H9 (cell line): ENCODE results near the gene LSM7. TPM values are rescaled to one million over a fixed set of nuclear protein-coding genes. Genes with fewer than 3 reads are reported as not detected.

Experiments used
- DNase-seq: peaks from one replicate; pipeline ENCODE4 v3.0.0-alpha.2; 2017
- H2AFZ ChIP-seq: one replicate; pipeline ENCODE4 v1.6.1; 2013; ENCODE audit warnings: mild to moderate bottlenecking, low read length, control low read depth, moderate library complexity
- H2AK5ac ChIP-seq: 2 replicates; pipeline ENCODE4 v1.6.1; 2013; ENCODE audit warnings: low read length, control low read depth, mixed read lengths; ENCODE audit not compliant: insufficient read length
- H2BK120ac ChIP-seq: one replicate; pipeline ENCODE4 v1.6.1; 2013; ENCODE audit warnings: low read depth, mild to moderate bottlenecking, low read length, control low read depth, inconsistent platforms; ENCODE audit not compliant: poor library complexity, severe bottlenecking
- H2BK12ac ChIP-seq: 2 replicates; pipeline ENCODE4 v1.6.1; 2013; ENCODE audit warnings: low read length, control low read depth, mixed read lengths, low read depth; ENCODE audit not compliant: insufficient read length
- H2BK15ac ChIP-seq: 2 replicates; pipeline ENCODE4 v1.6.1; 2013; ENCODE audit warnings: low read depth, low read length, control low read depth
- H2BK20ac ChIP-seq: one replicate; pipeline ENCODE4 v1.6.1; 2013; ENCODE audit warnings: low read depth, mild to moderate bottlenecking, low read length, control low read depth, inconsistent platforms; ENCODE audit not compliant: poor library complexity, severe bottlenecking
- H2BK5ac ChIP-seq: 2 replicates; pipeline ENCODE4 v1.6.1; 2013; ENCODE audit warnings: low read length, control low read depth, mixed read lengths; ENCODE audit not compliant: insufficient read length
- H3K14ac ChIP-seq: 2 replicates; pipeline ENCODE4 v1.6.1; 2013; ENCODE audit warnings: low read length, control low read depth; ENCODE audit not compliant: insufficient read depth
- H3K18ac ChIP-seq: 2 replicates; pipeline ENCODE4 v1.6.1; 2013; ENCODE audit warnings: low read depth, mild to moderate bottlenecking, mixed read lengths, low read length, control low read depth; ENCODE audit not compliant: insufficient read length
- H3K23ac ChIP-seq: 2 replicates; pipeline ENCODE4 v1.6.1; 2013; ENCODE audit warnings: low read length, control low read depth, mixed read lengths, low read depth; ENCODE audit not compliant: insufficient read length
- H3K23me2 ChIP-seq: 2 replicates; pipeline ENCODE4 v1.6.1; 2013; ENCODE audit warnings: low read depth, mild to moderate bottlenecking, mixed read lengths, low read length, control low read depth; ENCODE audit not compliant: insufficient read length, poor library complexity, severe bottlenecking
- H3K27ac ChIP-seq: 2 replicates; pipeline ENCODE4 v1.5.1; 2013; ENCODE audit warnings: low read length, control low read depth, mixed read lengths, low read depth; ENCODE audit not compliant: insufficient read length
- H3K27me3 ChIP-seq: 2 replicates; pipeline ENCODE4 v1.6.1; 2013; ENCODE audit warnings: low read length, control low read depth, inconsistent platforms; ENCODE audit not compliant: insufficient read depth
- H3K4ac ChIP-seq: 2 replicates; pipeline ENCODE4 v1.6.1; 2013; ENCODE audit warnings: low read depth, mild to moderate bottlenecking, control low read depth, inconsistent platforms, low read length, moderate library complexity
- H3K4me1 ChIP-seq: 2 replicates; pipeline ENCODE4 v1.6.1; 2013; ENCODE audit warnings: low read length, control low read depth, inconsistent platforms; ENCODE audit not compliant: insufficient read depth
- H3K4me2 ChIP-seq: 2 replicates; pipeline ENCODE4 v1.6.1; 2013; ENCODE audit warnings: low read length, control low read depth, mixed read lengths; ENCODE audit not compliant: insufficient read length, insufficient read depth
- H3K56ac ChIP-seq: 2 replicates; pipeline ENCODE4 v1.6.1; 2013; ENCODE audit warnings: low read depth, mild to moderate bottlenecking, mixed read lengths, low read length, control low read depth; ENCODE audit not compliant: insufficient read length
- H3K79me1 ChIP-seq: 2 replicates; pipeline ENCODE4 v1.6.1; 2013; ENCODE audit warnings: low read depth, mild to moderate bottlenecking, moderate library complexity, low read length, control low read depth, inconsistent platforms; ENCODE audit not compliant: insufficient read depth, poor library complexity, severe bottlenecking
- H3K79me2 ChIP-seq: 2 replicates; pipeline ENCODE4 v1.6.1; 2013; ENCODE audit warnings: low read length, control low read depth, inconsistent platforms; ENCODE audit not compliant: insufficient read depth
- H3K9ac ChIP-seq: 2 replicates; pipeline ENCODE4 v1.6.1; 2013; ENCODE audit warnings: low read length, control low read depth, mixed read lengths; ENCODE audit not compliant: insufficient read length; ENCODE audit errors: extremely low read depth
- H3K9me3 ChIP-seq: one replicate; pipeline ENCODE4 v1.6.1; 2013; ENCODE audit warnings: low read depth, low read length, inconsistent platforms; ENCODE audit not compliant: control insufficient read depth
- H3T11ph ChIP-seq: one replicate; pipeline ENCODE4 v1.6.1; 2013; ENCODE audit warnings: mild to moderate bottlenecking, low read length, control low read depth, inconsistent platforms
- H4K20me1 ChIP-seq: one replicate; pipeline ENCODE4 v1.6.1; 2013; ENCODE audit not compliant: control insufficient read depth, insufficient read length, insufficient read depth
- H4K5ac ChIP-seq: 2 replicates; pipeline ENCODE4 v1.6.1; 2013; ENCODE audit warnings: low read depth, mild to moderate bottlenecking, mixed read lengths, low read length, control low read depth; ENCODE audit not compliant: insufficient read length
- H4K8ac ChIP-seq: replicated peaks from 2 replicates; pipeline ENCODE4 v1.6.1; 2013; ENCODE audit warnings: low read length, control low read depth, mixed read lengths, low read depth; ENCODE audit not compliant: insufficient read length
- H4K91ac ChIP-seq: 2 replicates; pipeline ENCODE4 v1.6.1; 2013; ENCODE audit warnings: low read depth, mild to moderate bottlenecking, moderate library complexity, mixed read lengths, low read length, control low read depth; ENCODE audit not compliant: insufficient read length
- H3K27ac Mint-ChIP-seq, 3 experiments: 2 replicates in 2 of 3; 3 replicates in 1 of 3; pipeline ENCODE4 v1.8.0; 2020 to 2021; ENCODE audit warnings: mixed read lengths in 3 of 3, mild to moderate bottlenecking in 1 of 3, moderate library complexity in 1 of 3
- H3K27me3 Mint-ChIP-seq: 2 replicates; pipeline ENCODE4 v1.8.0; 2021; ENCODE audit warnings: low read depth, mild to moderate bottlenecking, moderate library complexity, mixed read lengths
- H3K36me3 Mint-ChIP-seq, 3 experiments: 2 replicates in 2 of 3; 3 replicates in 1 of 3; pipeline ENCODE4 v1.8.0; 2020 to 2021; ENCODE audit warnings: low read depth in 3 of 3, mixed read lengths in 3 of 3; ENCODE audit not compliant: insufficient read depth in 1 of 3
- H3K4me1 Mint-ChIP-seq, 2 experiments: 2 replicates each; pipeline ENCODE4 v1.8.0; 2020; ENCODE audit warnings: mixed read lengths in 2 of 2
- H3K4me3 Mint-ChIP-seq, 2 experiments: 2 replicates in 1 of 2; 3 replicates in 1 of 2; pipeline ENCODE4 v1.8.0; 2020 to 2021; ENCODE audit warnings: mild to moderate bottlenecking in 2 of 2, mixed read lengths in 2 of 2, moderate library complexity in 1 of 2
- H3K9me3 Mint-ChIP-seq, 2 experiments: 2 replicates in 1 of 2; 3 replicates in 1 of 2; pipeline ENCODE4 v1.8.0; 2020; ENCODE audit warnings: mild to moderate bottlenecking in 2 of 2, mixed read lengths in 2 of 2, moderate library complexity in 1 of 2
- WGBS: extraction: QIAGEN DNeasy Blood & Tissue Kit; methylation state at CpG from one replicate; pipeline ENCODE4 v1.1.7; 2013; ENCODE audit warnings: missing lambda C conversion rate, low lambda C conversion rate, mixed read lengths; ENCODE audit not compliant: insufficient read length; ENCODE audit errors: extremely low coverage; 5-methylcytosine and 5-hydroxymethylcytosine counted together
- total RNA-seq: library from RNA; stranded (reverse); gene quantifications from 2 replicates; pipeline ENCODE4 v1.2.1, GENCODE V29; 2021
- TF ChIP-seq, protein P1 (sequence below): fragments of 200-600 bp; sonication (generic); conservative IDR thresholded peaks from 3 replicates; pipeline ENCODE4 v1.8.0; 2021; ENCODE audit warnings: antibody characterized with exemption, mild to moderate bottlenecking

The LSM7 gene
- total RNA-seq, 1 experiment from 2014 or later = 187 TPM

DNA sequence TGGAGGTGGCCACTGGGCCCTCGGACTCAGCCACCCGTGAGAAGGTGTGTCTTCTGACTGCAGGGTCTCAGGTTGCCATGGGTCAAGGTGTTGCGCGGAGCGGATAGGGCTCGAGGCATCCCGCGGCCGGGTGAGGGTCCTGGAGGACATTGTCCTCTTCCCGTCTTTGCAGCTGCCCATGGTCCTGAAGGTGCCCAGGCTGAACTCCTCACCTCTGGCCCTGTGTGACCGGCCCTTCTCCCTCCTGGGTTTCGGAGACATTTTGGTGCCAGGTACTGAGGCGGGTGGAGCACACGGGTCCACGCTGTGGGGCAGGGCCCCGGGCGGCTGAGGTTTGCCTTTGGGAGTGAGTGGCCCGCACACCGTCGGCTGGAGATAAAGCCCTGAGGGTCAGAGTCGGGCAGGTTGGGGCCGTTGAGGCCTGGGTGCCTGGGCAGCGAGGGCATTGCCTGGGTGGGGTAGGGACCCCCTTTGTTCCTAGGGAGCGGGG lies 16.0 kb upstream of the LSM7 start:
- no CpG with 5 or more reads among the region's 24 CpGs for WGBS
- Histone ChIP-seq H3K79me2 (no peaks in the 10 kb centered on the region), H2BK12ac (no peak overlapping the region), H3K14ac (no peak overlapping the region), H2BK15ac (no peak overlapping the region), H4K20me1 (no peaks in the 10 kb centered on the region), H3K27me3 (no peaks in the 10 kb centered on the region), H3K9ac (no peak overlapping the region), H4K8ac (no peak overlapping the region), H3K23me2 (no peaks in the 10 kb centered on the region), H4K5ac (no peak overlapping the region), H2BK5ac (no peak overlapping the region), H3K23ac (no peak overlapping the region), H3K79me1 (no peaks in the 10 kb centered on the region), H3K27ac (no peak overlapping the region), H2BK20ac (no peak overlapping the region), H3K4me2 (no peak overlapping the region), H4K91ac (no peak overlapping the region), H2BK120ac (no peak overlapping the region), H2AFZ (no peak overlapping the region), H3K9me3 (no peaks in the 10 kb centered on the region), H3K18ac (no peak overlapping the region), H2AK5ac (no peak overlapping the region), H3K4ac (no peak overlapping the region), H3K4me1 (no peaks in the 10 kb centered on the region), H3K56ac (no peak overlapping the region), H3T11ph (no peak overlapping the region)
- TF ChIP-seq, protein P1, sequence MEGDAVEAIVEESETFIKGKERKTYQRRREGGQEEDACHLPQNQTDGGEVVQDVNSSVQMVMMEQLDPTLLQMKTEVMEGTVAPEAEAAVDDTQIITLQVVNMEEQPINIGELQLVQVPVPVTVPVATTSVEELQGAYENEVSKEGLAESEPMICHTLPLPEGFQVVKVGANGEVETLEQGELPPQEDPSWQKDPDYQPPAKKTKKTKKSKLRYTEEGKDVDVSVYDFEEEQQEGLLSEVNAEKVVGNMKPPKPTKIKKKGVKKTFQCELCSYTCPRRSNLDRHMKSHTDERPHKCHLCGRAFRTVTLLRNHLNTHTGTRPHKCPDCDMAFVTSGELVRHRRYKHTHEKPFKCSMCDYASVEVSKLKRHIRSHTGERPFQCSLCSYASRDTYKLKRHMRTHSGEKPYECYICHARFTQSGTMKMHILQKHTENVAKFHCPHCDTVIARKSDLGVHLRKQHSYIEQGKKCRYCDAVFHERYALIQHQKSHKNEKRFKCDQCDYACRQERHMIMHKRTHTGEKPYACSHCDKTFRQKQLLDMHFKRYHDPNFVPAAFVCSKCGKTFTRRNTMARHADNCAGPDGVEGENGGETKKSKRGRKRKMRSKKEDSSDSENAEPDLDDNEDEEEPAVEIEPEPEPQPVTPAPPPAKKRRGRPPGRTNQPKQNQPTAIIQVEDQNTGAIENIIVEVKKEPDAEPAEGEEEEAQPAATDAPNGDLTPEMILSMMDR = no peak
- Mint-ChIP-seq H3K4me3 (no peak overlapping the region), H3K4me1 (peaks cover 3 to 5% of the 10 kb centered on the region in 2 experiments), H3K27me3 (no peaks in the 10 kb centered on the region), H3K36me3 (peaks cover 0 to 14% (median 11%) of the 10 kb centered on the region in 3 experiments; a peak in 4 of 7 replicates), H3K27ac (no peak overlapping the region), H3K9me3 (no peaks in the 10 kb centered on the region)
- no peak for DNase-seq
